ENCODE data around the gene KRT26. TPM values are rescaled to one million over a fixed set of nuclear protein-coding genes. Genes with fewer than 3 reads are reported as not detected.

Gene KRT26
- total and polyA plus RNA-seq, 2 of the 13 experiments (the other 11 are each of a cell fraction or from before 2014, with no cell fraction given): not detected

- peak; percentile 88 for TF ChIP-seq ZC3H4 (CRISPR knock-in tag; IDR thresholded peaks at IDR 0.05; ENCODE audit: borderline replicate concordance)
These were observed 47.6 kb upstream of the KRT26 start (continued) for GRCh38 chr17:40819528-40820125.

GRCh38 chr17:40818733-40819527, 46.9 kb upstream of the KRT26 start:
- no TSS peak for BruUV-seq (replicated peaks)
- in situ Hi-C loops (cut with HindIII; ENCODE audit: extremely low pct_ligation_motif_present, low pct_unique_long_range_greater_than_20kb): no loop called here
- intact Hi-C loops (cut with micrococcal nuclease; ENCODE audit: unreplicated experiment): no loop called here
- Histone ChIP-seq H3K4me1 (ENCODE audit: insufficient read depth, low read length) (peaks cover 33% of the 10 kb centered on the region), H3K79me2 (ENCODE audit: insufficient read depth, low read length) (peaks cover 20% of the 10 kb centered on the region), H3K9me3 (ENCODE audit: low read length) (no peaks in the 10 kb centered on the region), H2AFZ (ENCODE audit: low read length) (peak overlapping the region; percentile 64), H3K27me3 (ENCODE audit: control insufficient read depth in 1 of 2, insufficient read depth in 2 of 2, low read length in 2 of 2) (no peaks in the 10 kb centered on the region; a peak in 1 of 5 replicates), H3K9ac (ENCODE audit: insufficient read depth, low read depth, low read length) (peak overlapping the region; percentile 87), H3K4me2 (ENCODE audit: low read depth, low read length) (peak overlapping the region; percentile 83), H3K36me3 (replicated peaks in 1 of 2; ENCODE audit: control insufficient read depth in 1 of 2, insufficient read depth in 2 of 2, low read length in 2 of 2) (peaks cover 4 to 7% of the 10 kb centered on the region in 2 experiments; a peak in 4 of 5 replicates), H4K20me1 (ENCODE audit: insufficient read depth, low read length) (no peaks in the 10 kb centered on the region), H3K27ac (ENCODE audit: extremely low read length, insufficient read depth, low read length) (peak overlapping the region; percentile 82), H3K4me3 (replicated peaks in 1 of 3; ENCODE audit: insufficient read depth in 1 of 3, low read depth in 2 of 3, low read length in 3 of 3) (peak overlapping the region; percentile 74 to 93 (median 81))
- FAIRE-seq (no peak), ATAC-seq (peak; percentile 97), DNase-seq (ENCODE audit: low spot score) (peak; percentile 68)
- ChIA-PET CTCF (ENCODE audit: low intra/inter-chr PET ratio, low total read pairs) (no interaction called here), POLR2A (interaction anchor here (0.7 to 2.4 kb wide), 22 partner anchors 9 to 872 kb away, joined by 3 to 24 read pairs (median 4); partner anchors contain the start of genes EIF1, KRT19 and SMARCE1)
- 2% methylated on average over 30 of the region's 73 CpGs for WGBS (ENCODE audit: low lambda C conversion rate)
- TF ChIP-seq CERS6 (CRISPR knock-in tag; IDR thresholded peaks at IDR 0.05) (no peak), MAZ (IDR thresholded peaks at IDR 0.05; ENCODE audit: borderline replicate concordance, low read depth, low read length) (no peak), MAZ (CRISPR knock-in tag; IDR thresholded peaks at IDR 0.05; ENCODE audit: low read depth) (peak; percentile 88), ATF2 (CRISPR knock-in tag; IDR thresholded peaks at IDR 0.05) (peak; percentile 28; the same call in 1 of the 2 replicates), ZNF652 (CRISPR knock-in tag; IDR thresholded peaks at IDR 0.05; ENCODE audit: borderline replicate concordance, low read depth) (no peak), ZNF34 (CRISPR knock-in tag; IDR thresholded peaks at IDR 0.05; ENCODE audit: borderline replicate concordance) (no peak), NFKB2 (CRISPR knock-in tag; IDR thresholded peaks at IDR 0.05; ENCODE audit: borderline replicate concordance) (no peak), PAX8 (CRISPR knock-in tag; IDR thresholded peaks at IDR 0.05; ENCODE audit: borderline replicate concordance) (peak; percentile 88; the same call in 1 of the 2 replicates), XRCC5 (optimal IDR thresholded peaks at IDR 0.05; ENCODE audit: low read length) (peak; percentile 35), ARNT2 (CRISPR knock-in tag; IDR thresholded peaks at IDR 0.05; ENCODE audit: low read depth) (peak; percentile 59), ZNF766 (CRISPR knock-in tag; IDR thresholded peaks at IDR 0.05; ENCODE audit: borderline replicate concordance) (peak; percentile 26; the same call in 1 of the 2 replicates), PHF8 (CRISPR knock-in tag; IDR thresholded peaks at IDR 0.05) (peak; percentile 71), ZBTB3 (CRISPR knock-in tag; IDR thresholded peaks at IDR 0.05; ENCODE audit: borderline replicate concordance, low read depth) (peak; percentile 1; the same call in 1 of the 2 replicates), TARDBP (CRISPR knock-in tag; IDR thresholded peaks at IDR 0.05) (peak; percentile 30; the same call in 1 of the 2 replicates), ZNF547 (CRISPR knock-in tag; IDR thresholded peaks at IDR 0.05) (peak; percentile 73; the same call in 1 of the 2 replicates), SAP130 (CRISPR knock-in tag; IDR thresholded peaks at IDR 0.05; ENCODE audit: low read depth) (peak; percentile 47), TOE1 (CRISPR knock-in tag; IDR thresholded peaks at IDR 0.05) (no peak), ELF4 (CRISPR knock-in tag; IDR thresholded peaks at IDR 0.05; ENCODE audit: borderline replicate concordance) (no peak; the same call in 1 of the 2 replicates), SNRNP70 (IDR thresholded peaks at IDR 0.05; ENCODE audit: low read depth, low read length) (no peak)
